HepG2 (cell line): Measurements from ENCODE around the gene TBC1D4. TPM values are rescaled to one million over a fixed set of nuclear protein-coding genes. Genes with fewer than 3 reads are reported as not detected.

Experiments
- HNF4A ChIP-seq: sonication (generic); formaldehyde crosslinking; IDR thresholded peaks from 2 replicates; pipeline ENCODE4 v1.4.0; 2020; ENCODE audit warnings: missing genetic modification reagents
- MED1 ChIP-seq: sonication (generic); formaldehyde crosslinking; IDR thresholded peaks from 2 replicates; pipeline ENCODE4 v1.4.0; 2020; ENCODE audit warnings: missing genetic modification reagents
- MIXL1 ChIP-seq: IDR thresholded peaks from 2 replicates; pipeline ENCODE4 v1.6.1; 2016
- RXRB ChIP-seq: IDR thresholded peaks from 2 replicates; pipeline ENCODE4 v1.6.1; 2016; ENCODE audit warnings: borderline replicate concordance, missing genetic modification reagents, missing compliant biosample characterization
- ZNF143 ChIP-seq: sonication (generic); formaldehyde crosslinking; IDR thresholded peaks from 2 replicates; pipeline ENCODE4 v1.4.0; 2020; ENCODE audit warnings: missing genetic modification reagents
- ZNF331 ChIP-seq: sonication (generic); formaldehyde crosslinking; IDR thresholded peaks from 2 replicates; pipeline ENCODE4 v1.4.0; 2020; ENCODE audit warnings: missing genetic modification reagents
- polyA plus RNA-seq, 8 experiments: library from polyadenylated mRNA; depleted of rRNA in 3 of 8; stranded (reverse) in 7 of 8; unstranded in 1 of 8; fragments of >200 nt; fragmentation: Illumina TruSeq in 4 of 8; extraction: Trizol in 4 of 8; gene quantifications; 2 replicates each; pipeline versions ENCODE4 v1.2.1 to v1.2.3, GENCODE V29; 2011 to 2016; ENCODE audit warnings: low read depth in 4 of 8, missing spikeins in 1 of 8, mixed read lengths in 1 of 8; ENCODE audit not compliant: insufficient read depth in 1 of 8
- total RNA-seq, 5 experiments: library from RNA; depleted of rRNA; stranded (reverse); fragments of >200 nt; fragmentation: Illumina TruSeq; extraction: Trizol; gene quantifications; 2 replicates each; pipeline ENCODE4 v1.2.3, GENCODE V29; 2016; ENCODE audit warnings: low read depth in 1 of 5
- TF ChIP-seq, protein P1 (sequence below): sonication (generic); formaldehyde crosslinking; IDR thresholded peaks from 2 replicates; pipeline ENCODE4 v1.5.0; 2020; ENCODE audit warnings: mild to moderate bottlenecking, missing genetic modification reagents, borderline replicate concordance
- TF ChIP-seq, protein P2 (sequence below): sonication (generic); formaldehyde crosslinking; IDR thresholded peaks from 2 replicates; pipeline ENCODE4 v1.5.0; 2020; ENCODE audit warnings: missing genetic modification reagents
- TF ChIP-seq, protein P3 (sequence below): IDR thresholded peaks from 2 replicates; pipeline ENCODE4 v1.6.1; 2012; ENCODE audit warnings: low read depth, low read length, improper control_type of control experiment
- TF ChIP-seq, protein P4 (sequence below): IDR thresholded peaks from 2 replicates; pipeline ENCODE4 v1.6.1; 2016
- TF ChIP-seq, protein P5 (sequence below): sonication (generic); formaldehyde crosslinking; IDR thresholded peaks from 2 replicates; pipeline ENCODE4 v1.5.0; 2020; ENCODE audit warnings: missing genetic modification reagents
- TF ChIP-seq, protein P6 (sequence below), 2 experiments: sonication (generic) in 1 of 2; formaldehyde crosslinking in 1 of 2; IDR thresholded peaks; 2 replicates each; pipeline versions ENCODE4 v1.4.0 to v1.6.1; 2016 to 2020; ENCODE audit warnings: borderline replicate concordance in 1 of 2, low read depth in 1 of 2, mild to moderate bottlenecking in 1 of 2, missing genetic modification reagents in 1 of 2

Gene TBC1D4
- total and polyA plus RNA-seq, 2 of the 13 experiments (the other 11 are each of a cell fraction or from before 2014, with no cell fraction given): 35.9 to 64.4 TPM

DNA sequence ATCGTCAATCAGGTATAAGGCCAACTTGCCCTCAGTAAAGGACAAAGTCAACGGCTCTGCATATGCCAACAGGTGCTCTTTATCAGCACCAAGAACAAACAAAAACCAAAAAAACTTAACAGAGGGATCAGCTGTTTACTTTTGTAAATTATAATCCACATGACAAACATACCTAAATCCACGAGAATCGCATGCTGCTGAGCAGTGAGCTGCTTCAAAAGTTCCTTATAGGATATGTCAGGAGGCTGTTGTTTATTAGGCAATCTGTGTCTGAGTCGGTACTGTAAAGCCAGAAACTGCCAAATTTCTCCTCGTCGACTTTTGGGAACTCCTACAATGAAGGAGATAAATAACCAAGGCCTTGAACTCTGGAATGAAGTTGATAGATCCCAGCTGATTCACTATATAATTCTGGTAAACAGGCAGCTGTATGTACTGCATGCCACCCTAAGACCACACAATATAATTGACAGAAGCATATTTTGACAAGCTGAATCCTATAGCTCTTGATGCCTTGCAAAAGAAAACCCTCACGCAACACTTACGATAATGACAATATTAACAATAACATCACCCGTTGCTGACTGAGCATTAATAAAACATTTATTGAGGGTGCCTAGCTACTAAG is 179.8 kb downstream of the TBC1D4 start (continued):
- TF ChIP-seq, protein P1, sequence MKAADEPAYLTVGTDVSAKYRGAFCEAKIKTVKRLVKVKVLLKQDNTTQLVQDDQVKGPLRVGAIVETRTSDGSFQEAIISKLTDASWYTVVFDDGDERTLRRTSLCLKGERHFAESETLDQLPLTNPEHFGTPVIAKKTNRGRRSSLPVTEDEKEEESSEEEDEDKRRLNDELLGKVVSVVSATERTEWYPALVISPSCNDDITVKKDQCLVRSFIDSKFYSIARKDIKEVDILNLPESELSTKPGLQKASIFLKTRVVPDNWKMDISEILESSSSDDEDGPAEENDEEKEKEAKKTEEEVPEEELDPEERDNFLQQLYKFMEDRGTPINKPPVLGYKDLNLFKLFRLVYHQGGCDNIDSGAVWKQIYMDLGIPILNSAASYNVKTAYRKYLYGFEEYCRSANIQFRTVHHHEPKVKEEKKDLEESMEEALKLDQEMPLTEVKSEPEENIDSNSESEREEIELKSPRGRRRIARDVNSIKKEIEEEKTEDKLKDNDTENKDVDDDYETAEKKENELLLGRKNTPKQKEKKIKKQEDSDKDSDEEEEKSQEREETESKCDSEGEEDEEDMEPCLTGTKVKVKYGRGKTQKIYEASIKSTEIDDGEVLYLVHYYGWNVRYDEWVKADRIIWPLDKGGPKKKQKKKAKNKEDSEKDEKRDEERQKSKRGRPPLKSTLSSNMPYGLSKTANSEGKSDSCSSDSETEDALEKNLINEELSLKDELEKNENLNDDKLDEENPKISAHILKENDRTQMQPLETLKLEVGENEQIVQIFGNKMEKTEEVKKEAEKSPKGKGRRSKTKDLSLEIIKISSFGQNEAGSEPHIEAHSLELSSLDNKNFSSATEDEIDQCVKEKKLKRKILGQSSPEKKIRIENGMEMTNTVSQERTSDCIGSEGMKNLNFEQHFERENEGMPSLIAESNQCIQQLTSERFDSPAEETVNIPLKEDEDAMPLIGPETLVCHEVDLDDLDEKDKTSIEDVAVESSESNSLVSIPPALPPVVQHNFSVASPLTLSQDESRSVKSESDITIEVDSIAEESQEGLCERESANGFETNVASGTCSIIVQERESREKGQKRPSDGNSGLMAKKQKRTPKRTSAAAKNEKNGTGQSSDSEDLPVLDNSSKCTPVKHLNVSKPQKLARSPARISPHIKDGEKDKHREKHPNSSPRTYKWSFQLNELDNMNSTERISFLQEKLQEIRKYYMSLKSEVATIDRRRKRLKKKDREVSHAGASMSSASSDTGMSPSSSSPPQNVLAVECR (CRISPR knock-in tag): peak; percentile 18; the same call in 1 of the 2 replicates
- TF ChIP-seq, protein P2, sequence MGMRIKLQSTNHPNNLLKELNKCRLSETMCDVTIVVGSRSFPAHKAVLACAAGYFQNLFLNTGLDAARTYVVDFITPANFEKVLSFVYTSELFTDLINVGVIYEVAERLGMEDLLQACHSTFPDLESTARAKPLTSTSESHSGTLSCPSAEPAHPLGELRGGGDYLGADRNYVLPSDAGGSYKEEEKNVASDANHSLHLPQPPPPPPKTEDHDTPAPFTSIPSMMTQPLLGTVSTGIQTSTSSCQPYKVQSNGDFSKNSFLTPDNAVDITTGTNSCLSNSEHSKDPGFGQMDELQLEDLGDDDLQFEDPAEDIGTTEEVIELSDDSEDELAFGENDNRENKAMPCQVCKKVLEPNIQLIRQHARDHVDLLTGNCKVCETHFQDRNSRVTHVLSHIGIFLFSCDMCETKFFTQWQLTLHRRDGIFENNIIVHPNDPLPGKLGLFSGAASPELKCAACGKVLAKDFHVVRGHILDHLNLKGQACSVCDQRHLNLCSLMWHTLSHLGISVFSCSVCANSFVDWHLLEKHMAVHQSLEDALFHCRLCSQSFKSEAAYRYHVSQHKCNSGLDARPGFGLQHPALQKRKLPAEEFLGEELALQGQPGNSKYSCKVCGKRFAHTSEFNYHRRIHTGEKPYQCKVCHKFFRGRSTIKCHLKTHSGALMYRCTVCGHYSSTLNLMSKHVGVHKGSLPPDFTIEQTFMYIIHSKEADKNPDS (CRISPR knock-in tag): no peak
- TF ChIP-seq, protein P3, sequence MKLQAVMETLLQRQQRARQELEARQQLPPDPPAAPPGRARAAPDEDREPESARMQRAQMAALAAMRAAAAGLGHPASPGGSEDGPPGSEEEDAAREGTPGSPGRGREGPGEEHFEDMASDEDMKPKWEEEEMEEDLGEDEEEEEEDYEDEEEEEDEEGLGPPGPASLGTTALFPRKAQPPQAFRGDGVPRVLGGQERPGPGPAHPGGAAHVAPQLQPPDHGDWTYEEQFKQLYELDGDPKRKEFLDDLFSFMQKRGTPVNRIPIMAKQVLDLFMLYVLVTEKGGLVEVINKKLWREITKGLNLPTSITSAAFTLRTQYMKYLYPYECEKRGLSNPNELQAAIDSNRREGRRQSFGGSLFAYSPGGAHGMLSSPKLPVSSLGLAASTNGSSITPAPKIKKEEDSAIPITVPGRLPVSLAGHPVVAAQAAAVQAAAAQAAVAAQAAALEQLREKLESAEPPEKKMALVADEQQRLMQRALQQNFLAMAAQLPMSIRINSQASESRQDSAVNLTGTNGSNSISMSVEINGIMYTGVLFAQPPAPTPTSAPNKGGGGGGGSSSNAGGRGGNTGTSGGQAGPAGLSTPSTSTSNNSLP: 0 out of 2 replicates have a peak, but pooled peaks have one; percentile 27
- peak; percentile 38; the same call in 1 of the 2 replicates for TF ChIP-seq ZNF331 (CRISPR knock-in tag)
- TF ChIP-seq, protein P4, sequence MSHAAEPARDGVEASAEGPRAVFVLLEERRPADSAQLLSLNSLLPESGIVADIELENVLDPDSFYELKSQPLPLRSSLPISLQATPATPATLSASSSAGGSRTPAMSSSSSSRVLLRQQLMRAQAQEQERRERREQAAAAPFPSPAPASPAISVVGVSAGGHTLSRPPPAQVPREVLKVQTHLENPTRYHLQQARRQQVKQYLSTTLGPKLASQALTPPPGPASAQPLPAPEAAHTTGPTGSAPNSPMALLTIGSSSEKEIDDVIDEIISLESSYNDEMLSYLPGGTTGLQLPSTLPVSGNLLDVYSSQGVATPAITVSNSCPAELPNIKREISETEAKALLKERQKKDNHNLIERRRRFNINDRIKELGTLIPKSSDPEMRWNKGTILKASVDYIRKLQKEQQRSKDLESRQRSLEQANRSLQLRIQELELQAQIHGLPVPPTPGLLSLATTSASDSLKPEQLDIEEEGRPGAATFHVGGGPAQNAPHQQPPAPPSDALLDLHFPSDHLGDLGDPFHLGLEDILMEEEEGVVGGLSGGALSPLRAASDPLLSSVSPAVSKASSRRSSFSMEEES: peak; percentile 50; the same call in 1 of the 2 replicates
- TF ChIP-seq RXRB (CRISPR knock-in tag): peak; percentile 36; the same call in 1 of the 2 replicates
- TF ChIP-seq MIXL1: peak; percentile 59
- TF ChIP-seq MED1 (CRISPR knock-in tag): peak; percentile 46; the same call in 1 of the 2 replicates
- peak; percentile 56 for TF ChIP-seq HNF4A
- TF ChIP-seq, protein P5, sequence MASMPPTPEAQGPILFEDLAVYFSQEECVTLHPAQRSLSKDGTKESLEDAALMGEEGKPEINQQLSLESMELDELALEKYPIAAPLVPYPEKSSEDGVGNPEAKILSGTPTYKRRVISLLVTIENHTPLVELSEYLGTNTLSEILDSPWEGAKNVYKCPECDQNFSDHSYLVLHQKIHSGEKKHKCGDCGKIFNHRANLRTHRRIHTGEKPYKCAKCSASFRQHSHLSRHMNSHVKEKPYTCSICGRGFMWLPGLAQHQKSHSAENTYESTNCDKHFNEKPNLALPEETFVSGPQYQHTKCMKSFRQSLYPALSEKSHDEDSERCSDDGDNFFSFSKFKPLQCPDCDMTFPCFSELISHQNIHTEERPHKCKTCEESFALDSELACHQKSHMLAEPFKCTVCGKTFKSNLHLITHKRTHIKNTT: no peak
- TF ChIP-seq, protein P6, sequence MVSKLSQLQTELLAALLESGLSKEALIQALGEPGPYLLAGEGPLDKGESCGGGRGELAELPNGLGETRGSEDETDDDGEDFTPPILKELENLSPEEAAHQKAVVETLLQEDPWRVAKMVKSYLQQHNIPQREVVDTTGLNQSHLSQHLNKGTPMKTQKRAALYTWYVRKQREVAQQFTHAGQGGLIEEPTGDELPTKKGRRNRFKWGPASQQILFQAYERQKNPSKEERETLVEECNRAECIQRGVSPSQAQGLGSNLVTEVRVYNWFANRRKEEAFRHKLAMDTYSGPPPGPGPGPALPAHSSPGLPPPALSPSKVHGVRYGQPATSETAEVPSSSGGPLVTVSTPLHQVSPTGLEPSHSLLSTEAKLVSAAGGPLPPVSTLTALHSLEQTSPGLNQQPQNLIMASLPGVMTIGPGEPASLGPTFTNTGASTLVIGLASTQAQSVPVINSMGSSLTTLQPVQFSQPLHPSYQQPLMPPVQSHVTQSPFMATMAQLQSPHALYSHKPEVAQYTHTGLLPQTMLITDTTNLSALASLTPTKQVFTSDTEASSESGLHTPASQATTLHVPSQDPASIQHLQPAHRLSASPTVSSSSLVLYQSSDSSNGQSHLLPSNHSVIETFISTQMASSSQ (IDR thresholded peaks at IDR 0.05; ENCODE audit: low read depth): no peak
- TF ChIP-seq, protein P6 (CRISPR knock-in tag; IDR thresholded peaks at IDR 0.05; ENCODE audit: borderline replicate concordance): peak; percentile 57; the same call in 1 of the 2 replicates
- no peak for TF ChIP-seq ZNF143 (CRISPR knock-in tag)
